ENCODE data around the gene CDON.
"Not testable (repeated sequence)": the region's sequence is repeated elsewhere in the genome, so short reads cannot be mapped to it uniquely, and the experiment has no call there.

Gene CDON

DNA sequence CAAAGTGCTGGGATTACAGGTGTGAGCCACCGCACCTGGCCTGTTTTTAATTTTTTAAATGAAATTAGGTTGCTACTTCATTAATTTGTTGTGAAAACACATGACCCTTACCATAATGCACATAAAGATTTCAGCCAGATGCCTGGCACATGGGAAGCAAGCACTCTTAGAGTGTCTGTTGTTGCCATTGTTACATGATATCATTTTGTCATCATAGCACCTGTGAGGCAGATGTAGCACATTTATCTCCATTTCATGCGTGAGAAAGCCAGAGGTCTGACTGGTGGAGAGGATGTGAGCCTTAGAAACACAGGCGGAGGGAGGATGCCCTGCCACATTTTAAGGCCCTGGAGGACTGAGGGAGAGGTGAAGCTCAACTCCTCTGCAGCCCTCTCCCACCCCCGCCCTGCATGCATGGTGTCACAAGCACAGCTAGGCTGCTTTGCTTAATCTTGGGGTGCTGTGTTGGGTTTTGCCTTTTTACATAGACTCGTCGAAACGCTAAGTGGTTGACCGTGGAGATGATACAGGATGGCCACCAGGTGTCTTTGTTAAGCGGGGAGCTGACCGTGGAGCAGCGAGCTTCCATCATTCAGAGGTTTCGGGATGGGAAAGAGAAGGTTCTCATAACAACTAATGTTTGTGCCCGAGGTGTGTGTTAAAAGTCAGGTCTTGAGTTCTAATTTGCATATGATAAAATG, 144.4 kb downstream of the CDON start:
- TF ChIP-seq, protein P1, sequence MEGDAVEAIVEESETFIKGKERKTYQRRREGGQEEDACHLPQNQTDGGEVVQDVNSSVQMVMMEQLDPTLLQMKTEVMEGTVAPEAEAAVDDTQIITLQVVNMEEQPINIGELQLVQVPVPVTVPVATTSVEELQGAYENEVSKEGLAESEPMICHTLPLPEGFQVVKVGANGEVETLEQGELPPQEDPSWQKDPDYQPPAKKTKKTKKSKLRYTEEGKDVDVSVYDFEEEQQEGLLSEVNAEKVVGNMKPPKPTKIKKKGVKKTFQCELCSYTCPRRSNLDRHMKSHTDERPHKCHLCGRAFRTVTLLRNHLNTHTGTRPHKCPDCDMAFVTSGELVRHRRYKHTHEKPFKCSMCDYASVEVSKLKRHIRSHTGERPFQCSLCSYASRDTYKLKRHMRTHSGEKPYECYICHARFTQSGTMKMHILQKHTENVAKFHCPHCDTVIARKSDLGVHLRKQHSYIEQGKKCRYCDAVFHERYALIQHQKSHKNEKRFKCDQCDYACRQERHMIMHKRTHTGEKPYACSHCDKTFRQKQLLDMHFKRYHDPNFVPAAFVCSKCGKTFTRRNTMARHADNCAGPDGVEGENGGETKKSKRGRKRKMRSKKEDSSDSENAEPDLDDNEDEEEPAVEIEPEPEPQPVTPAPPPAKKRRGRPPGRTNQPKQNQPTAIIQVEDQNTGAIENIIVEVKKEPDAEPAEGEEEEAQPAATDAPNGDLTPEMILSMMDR (IDR thresholded peaks at IDR 0.05; ENCODE audit: insufficient read depth, low read length, poor library complexity, severe bottlenecking) = no peak
- no peaks in the 10 kb centered on the region for H3K36me3 ChIP-seq (ENCODE audit: control insufficient read depth, insufficient read depth, low read length)
- H3K27me3 ChIP-seq (replicated peaks; ENCODE audit: control insufficient read depth, insufficient read depth, low read length) = peaks cover 2% of the 10 kb centered on the region
- no peak overlapping the region for H3K4me3 ChIP-seq (replicated peaks; ENCODE audit: low read depth, low read length)
- no peak for DNase-seq (ENCODE audit: extremely low read depth, insufficient read length)

DNA sequence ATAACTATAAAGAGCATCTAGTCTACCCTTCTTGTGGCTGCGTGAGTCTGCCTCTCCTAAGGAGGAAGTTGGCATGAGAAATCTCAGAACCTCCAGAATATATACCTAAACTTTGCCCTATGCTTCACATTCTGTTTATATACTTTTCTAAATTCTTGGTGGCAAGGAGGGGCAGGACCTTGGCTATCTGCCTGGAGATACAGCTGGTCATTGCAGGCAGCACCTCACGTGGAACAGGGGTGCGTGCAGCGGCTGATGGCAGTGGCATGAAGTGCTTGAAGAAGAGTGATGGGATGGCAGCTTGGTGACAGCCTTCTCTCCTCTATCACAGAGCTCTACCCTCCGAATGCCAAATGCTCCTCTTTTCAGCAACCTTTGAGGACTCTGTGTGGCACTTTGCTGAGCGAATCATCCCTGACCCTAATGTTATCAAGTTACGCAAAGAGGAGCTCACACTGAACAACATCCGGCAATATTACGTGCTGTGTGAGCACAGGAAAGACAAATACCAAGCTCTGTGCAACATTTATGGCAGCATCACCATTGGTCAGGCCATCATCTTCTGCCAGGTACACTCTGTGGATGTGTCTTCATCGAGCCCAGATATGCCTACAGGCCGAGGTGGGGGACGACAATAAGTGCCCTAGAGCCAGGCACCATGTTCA, 145.9 kb downstream of the CDON start:
- TF ChIP-seq, protein P1 (IDR thresholded peaks at IDR 0.05; ENCODE audit: insufficient read depth, low read length, poor library complexity, severe bottlenecking) = no peak
- peaks cover 2% of the 10 kb centered on the region for H3K27me3 ChIP-seq (replicated peaks; ENCODE audit: control insufficient read depth, insufficient read depth, low read length)
- H3K36me3 ChIP-seq (ENCODE audit: control insufficient read depth, insufficient read depth, low read length) = no peaks in the 10 kb centered on the region
- no peak overlapping the region for H3K4me3 ChIP-seq (replicated peaks; ENCODE audit: low read depth, low read length)
- no peak for DNase-seq (ENCODE audit: extremely low read depth, insufficient read length)

DNA sequence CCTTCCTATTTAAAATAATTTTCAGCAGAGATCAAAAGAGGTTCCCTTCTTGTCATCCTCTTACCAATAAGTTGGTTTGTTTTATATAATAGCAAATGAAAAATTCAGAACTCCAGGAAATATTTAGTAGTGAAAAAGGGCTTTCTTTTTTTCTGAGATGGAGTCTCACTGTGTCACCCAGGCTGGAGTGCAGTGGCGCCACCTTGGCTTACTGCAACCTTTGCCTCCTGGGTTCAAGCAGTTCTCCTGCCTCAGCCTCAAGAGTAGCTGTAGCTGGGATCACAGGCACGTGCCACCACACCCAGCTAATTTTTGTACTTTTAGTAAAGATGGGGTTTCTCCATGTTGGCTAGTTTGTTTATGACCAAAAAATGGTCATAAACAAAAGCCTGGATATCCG, 148.1 kb downstream of the CDON start:
- not testable (repeated sequence) for H3K27me3 ChIP-seq (replicated peaks; ENCODE audit: control insufficient read depth, insufficient read depth, low read length); H3K4me3 ChIP-seq (replicated peaks; ENCODE audit: low read depth, low read length); DNase-seq (ENCODE audit: extremely low read depth, insufficient read length); H3K36me3 ChIP-seq (ENCODE audit: control insufficient read depth, insufficient read depth, low read length)

DNA sequence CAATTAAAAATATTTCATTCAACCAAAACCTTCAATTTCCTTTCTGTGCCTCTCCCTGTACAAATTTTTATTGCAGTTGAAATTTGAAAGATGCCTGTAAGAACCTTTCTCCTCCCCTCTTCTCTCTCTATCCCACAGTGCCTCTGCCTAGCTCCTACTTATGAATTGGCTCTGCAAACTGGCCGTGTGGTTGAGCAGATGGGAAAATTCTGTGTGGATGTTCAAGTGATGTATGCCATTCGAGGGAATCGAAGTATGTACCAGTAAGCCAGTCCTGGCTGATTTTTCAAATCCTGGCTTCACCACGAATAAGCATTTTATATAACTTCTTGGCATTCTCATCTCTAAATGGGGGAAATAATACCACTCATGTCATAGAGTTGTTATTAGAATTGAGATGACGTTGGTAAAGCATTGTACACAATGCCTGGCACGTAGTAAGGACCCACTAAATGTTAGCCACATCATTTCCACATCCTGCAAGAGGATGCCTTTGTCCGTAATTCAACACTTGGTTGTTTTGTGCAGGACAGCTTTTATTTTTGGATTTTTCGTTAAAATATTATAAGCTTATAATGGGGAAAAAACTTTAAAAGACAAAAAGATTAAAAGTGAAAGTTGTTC, 152.3 kb downstream of the CDON start:
- Histone ChIP-seq H3K27me3 (replicated peaks; ENCODE audit: control insufficient read depth, insufficient read depth, low read length) (no peaks in the 10 kb centered on the region; the same call in 1 of the 2 replicates), H3K36me3 (ENCODE audit: control insufficient read depth, insufficient read depth, low read length) (no peaks in the 10 kb centered on the region), H3K4me3 (replicated peaks; ENCODE audit: low read depth, low read length) (no peak overlapping the region)
- TF ChIP-seq, protein P1 (IDR thresholded peaks at IDR 0.05; ENCODE audit: insufficient read depth, low read length, poor library complexity, severe bottlenecking) = no peak
- no peak for DNase-seq (ENCODE audit: extremely low read depth, insufficient read length)

All from GM06990 (cell line).